ENCODE data around the gene ITPRIPL1. TPM values are rescaled to one million over a fixed set of nuclear protein-coding genes. Genes with fewer than 3 reads are reported as not detected.
A peak's percentile ranks its signal among the peaks of the same experiment; 100 is the strongest.
"Not testable (repeated sequence)": the region's sequence is repeated elsewhere in the genome, so short reads cannot be mapped to it uniquely, and the experiment has no call there.

ITPRIPL1 gene, protein sequence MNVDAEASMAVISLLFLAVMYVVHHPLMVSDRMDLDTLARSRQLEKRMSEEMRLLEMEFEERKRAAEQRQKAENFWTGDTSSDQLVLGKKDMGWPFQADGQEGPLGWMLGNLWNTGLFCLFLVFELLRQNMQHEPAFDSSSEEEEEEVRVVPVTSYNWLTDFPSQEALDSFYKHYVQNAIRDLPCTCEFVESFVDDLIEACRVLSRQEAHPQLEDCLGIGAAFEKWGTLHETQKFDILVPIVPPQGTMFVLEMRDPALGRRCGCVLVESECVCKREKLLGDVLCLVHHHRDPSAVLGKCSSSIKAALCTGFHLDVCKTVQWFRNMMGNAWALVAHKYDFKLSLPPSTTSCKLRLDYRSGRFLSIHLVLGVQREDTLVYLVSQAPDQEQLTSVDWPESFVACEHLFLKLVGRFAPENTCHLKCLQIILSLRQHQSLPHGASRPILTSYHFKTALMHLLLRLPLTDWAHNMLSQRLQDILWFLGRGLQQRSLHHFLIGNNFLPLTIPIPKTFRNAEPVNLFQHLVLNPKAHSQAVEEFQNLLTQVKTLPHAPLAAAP
- total RNA-seq, result 0.83 TPM
- long read RNA-seq, full-length matches to known transcripts, result 1 of 2 reads
- long read RNA-seq, partial matches to known transcripts, result 0 of 2 reads
- long read RNA-seq, other reads (novel, unspliced or antisense), result 1 of 2 reads

DNA sequence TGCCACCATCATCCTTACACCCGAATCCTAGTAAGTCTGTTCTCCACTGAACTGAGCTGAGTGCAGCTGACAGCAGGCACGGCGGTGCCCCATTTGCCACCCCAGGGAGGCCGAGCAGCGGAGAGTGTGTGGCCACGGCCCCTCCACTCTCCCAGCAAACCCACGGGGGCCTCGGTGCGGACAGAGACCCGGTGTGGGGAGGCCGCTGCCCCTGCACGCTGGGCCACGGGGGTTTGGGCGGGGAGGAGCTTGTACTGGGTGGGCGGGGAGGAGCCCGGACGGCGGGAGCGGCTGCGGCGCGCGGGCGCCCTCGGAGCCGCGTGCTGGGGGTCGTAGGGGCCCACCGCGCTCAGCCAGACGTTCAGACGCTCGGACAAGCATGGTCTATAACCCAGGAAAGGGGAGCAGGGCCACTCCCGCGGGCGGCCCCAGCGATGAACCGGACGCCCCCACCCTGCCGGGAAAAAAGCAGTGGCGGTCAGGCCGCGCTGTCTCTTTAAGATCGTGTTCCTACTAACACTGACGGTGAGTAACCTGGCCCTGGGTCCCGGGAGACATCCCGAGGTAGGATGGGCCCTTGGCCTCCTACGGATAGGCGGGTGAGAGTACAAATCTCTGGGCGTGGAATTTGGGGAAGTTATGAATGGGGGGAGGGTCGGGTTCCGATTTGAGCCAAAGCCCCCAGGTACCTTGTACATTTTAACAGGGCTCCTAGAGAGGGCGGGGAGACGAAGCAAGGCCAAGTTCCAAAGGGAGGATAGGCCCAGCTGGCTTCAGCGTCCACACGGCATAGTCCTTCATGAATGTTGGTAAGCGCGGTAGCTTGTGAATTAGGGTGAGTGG is at the start of gene ITPRIPL1:
TSS of gene ITPRIPL1 (plus strand) at position 277 of the 843 bp plus-strand sequence. CDS start at position 800, 523 bp downstream.
- no peak for DNase-seq (ENCODE audit: low spot score)
- intact Hi-C loops (cut with DNase I), result no loop called here

DNA sequence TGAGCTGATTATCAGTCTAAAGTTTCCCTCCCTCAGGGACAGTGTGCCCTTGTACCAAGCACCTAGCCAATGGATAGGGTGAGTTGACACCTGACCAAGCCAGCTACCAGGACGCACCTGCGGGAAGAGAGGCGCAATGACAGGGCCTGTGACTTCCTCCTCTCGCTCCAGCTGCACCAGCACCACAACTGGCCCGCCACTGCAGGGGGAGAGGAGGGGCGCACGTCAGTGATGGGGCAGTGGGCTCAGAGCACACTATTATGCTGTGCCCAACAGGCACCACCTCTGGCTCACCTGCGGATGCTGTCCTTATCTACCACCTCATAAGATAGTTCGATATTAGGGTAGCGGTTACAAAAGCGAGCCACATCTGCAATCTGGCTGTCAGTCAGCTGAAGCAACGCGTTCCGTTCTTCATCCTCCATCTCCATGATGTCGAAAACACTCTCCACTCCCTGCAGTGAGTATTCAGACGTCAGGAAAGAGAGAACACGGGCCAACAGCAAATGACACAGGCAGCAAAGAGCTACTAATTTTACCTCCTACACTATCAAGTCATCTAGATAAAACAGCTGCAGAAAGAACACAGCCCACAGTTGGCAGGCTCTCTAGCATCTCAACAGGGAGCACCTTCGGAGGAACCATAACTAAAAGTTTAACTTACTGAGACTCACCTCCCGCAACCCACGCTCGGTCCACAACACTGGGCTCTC is 48.2 kb upstream of the ITPRIPL1 start:
- DNase-seq (ENCODE audit: low spot score), result no peak
- intact Hi-C loops (cut with DNase I), result no loop called here

GRCh38 chr2:96287273-96287856 is 37.8 kb upstream of the ITPRIPL1 start:
- DNase-seq (ENCODE audit: low spot score), result no peak
- intact Hi-C loops (cut with DNase I), result no loop called here

DNA sequence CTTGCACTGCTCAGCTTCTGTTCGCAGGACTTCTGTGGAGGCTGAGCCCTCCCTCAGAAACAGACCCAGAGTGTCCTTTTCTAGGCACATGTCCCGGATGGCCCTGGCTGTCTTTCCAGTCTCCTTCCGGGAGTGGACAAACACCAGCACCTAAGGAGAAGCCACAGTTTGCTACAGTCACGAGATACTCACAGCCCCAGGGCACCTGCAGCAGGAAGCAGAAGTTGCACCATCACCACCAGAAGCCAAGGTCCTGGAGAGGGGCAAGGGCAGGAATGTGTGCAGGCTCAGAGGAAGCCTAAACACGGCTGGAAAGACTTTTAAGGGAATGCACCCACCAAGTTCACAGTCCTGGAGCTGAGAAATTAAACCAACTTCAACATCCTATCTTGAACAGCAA is 33.4 kb upstream of the ITPRIPL1 start:
- intact Hi-C loops (cut with DNase I), result no loop called here

DNA sequence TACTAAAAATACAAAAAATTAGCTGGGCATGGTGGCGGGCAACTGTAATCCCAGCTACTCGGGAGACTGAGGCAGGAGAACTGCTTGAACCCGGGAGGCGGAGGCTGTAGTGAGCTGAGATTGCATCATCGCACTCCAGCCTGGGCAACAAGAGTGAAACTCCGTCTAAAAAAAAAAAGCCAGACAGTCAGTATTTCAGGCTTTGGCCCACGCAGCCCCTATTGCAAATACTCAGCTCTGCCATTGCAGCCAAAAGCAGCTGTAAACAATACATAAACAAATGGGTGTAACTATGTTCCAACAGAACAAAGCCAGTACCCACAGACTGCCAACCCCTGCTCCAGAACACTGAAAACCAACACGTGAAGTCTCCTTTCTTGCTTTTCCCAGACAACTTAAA is 30.8 kb upstream of the ITPRIPL1 start:
- DNase-seq (ENCODE audit: low spot score); intact Hi-C loops (cut with DNase I): not testable (repeated sequence)

More for the DNA sequence above, 33.4 kb upstream of the ITPRIPL1 start:
- DNase-seq (ENCODE audit: low spot score), result no peak

DNA sequence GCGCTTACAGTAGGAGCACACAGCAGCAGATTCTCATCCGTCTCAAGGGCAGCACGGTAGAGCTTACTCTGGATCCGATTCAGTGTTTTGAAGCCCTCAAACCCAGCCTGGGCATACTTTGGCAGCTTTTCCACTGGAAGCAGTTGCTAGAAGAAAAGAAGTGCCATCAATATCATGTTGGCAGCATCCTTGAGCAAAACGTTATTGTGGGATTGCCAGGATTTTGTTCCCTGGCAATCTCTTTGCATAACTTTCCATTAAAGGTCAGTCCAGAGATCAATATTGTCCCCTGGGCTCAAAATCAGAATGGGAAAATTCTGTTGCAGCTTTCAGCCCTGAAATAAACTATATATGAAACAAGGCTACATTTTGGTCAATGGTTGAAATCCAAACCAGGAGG is 28.2 kb upstream of the ITPRIPL1 start:
- no peak for DNase-seq (ENCODE audit: low spot score)
- intact Hi-C loops (cut with DNase I), result no loop called here

DNA sequence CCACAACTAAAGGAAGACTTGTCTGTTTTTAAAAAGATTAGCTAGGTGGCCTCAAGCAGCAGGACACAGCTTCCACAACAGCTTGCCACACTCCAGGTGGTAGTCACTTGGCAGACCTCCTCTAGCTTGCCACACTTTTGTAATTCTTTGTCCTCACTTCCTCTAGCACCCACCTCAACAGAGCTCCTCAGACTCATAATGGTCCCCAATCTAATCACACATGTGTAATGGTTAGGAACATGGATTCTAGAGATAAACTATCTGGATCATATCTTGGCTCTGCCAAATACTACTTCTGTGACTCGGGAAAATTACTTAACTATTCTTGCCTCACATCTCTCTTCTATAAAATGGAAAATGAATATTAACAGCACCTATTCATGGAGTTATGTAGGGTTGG is 23.3 kb upstream of the ITPRIPL1 start:
- intact Hi-C loops (cut with DNase I), result loop anchor here (10.0 kb wide), 1 partner anchor 103 kb away; no protein-coding TSS in a partner anchor
- no peak for DNase-seq (ENCODE audit: low spot score)

GRCh38 chr2:96304606-96305005 is 20.5 kb upstream of the ITPRIPL1 start:
- intact Hi-C loops (cut with DNase I), result loop anchor here (2.0 to 10.0 kb wide), 3 partner anchors 38 to 203 kb away; partner anchors contain the start of genes CIAO1 and NEURL3
- no peak for DNase-seq (ENCODE audit: low spot score)

DNA sequence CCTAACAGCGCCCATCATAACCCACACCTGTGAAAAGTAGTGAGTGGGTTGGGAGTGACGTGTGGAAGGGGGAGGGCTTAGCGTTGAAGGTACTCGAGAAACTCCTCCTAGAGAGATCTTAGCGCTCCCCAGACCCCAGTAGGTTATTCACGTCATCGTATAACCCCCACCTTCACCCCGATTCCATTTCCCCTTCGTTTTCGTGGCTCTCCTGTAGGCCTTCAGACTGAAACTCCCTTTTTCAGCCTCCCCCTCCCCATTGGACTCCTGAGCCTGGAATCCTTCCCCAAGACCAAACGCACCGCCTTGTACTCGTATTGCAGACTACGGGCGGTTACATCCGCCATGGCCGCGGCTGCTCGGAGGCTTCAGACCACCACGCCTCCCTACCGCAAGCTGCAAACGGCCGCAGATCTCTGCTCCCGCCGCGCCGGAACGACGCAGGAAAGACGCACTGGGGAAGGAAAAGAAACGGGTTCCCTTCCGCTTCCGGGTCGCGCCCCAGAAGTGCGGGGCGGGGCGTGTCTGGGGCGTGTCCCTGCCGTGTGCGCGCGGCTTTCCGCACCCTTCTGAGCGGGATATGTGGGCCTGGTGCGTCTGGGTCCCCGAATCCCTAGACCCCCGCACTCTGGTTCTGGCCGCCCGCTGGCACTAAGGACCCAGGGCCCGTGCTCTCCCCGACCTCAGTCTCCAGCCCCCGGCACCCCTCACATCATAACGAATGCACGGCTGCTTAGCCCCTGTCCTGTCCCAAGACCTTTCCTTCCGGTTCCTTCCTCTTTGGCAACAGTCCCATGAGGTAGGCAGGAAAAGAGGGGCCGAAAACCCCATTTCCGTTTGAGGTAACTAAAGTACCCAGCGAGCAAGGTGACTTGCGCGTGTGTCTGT is 19.8 kb upstream of the ITPRIPL1 start, which contains the start of gene SNRNP200:
TSS of gene SNRNP200 (minus strand) at position 456 of the 888 bp plus-strand sequence. CDS start at position 347, 109 bp downstream.
- DNase-seq (ENCODE audit: low spot score), result peak; percentile 95
- intact Hi-C loops (cut with DNase I), result loop anchor here (2.0 to 10.0 kb wide), 3 partner anchors 39 to 202 kb away; partner anchors contain the start of genes CIAO1 and NEURL3

- intact Hi-C loops (cut with DNase I), result loop anchor here (2.0 to 10.0 kb wide), 4 partner anchors 29 to 201 kb away; partner anchors contain the start of genes CIAO1, NCAPH and NEURL3
- no peak for DNase-seq (ENCODE audit: low spot score)
Observed at GRCh38 chr2:96305979-96306308, 19.2 kb upstream of the ITPRIPL1 start.

- intact Hi-C loops (cut with DNase I), result loop anchor here (2.0 to 10.0 kb wide), 3 partner anchors 28 to 201 kb away; partner anchors contain the start of genes NCAPH and NEURL3
- DNase-seq (ENCODE audit: low spot score), result no peak
Observed at GRCh38 chr2:96306370-96306769, 18.7 kb upstream of the ITPRIPL1 start.

DNA sequence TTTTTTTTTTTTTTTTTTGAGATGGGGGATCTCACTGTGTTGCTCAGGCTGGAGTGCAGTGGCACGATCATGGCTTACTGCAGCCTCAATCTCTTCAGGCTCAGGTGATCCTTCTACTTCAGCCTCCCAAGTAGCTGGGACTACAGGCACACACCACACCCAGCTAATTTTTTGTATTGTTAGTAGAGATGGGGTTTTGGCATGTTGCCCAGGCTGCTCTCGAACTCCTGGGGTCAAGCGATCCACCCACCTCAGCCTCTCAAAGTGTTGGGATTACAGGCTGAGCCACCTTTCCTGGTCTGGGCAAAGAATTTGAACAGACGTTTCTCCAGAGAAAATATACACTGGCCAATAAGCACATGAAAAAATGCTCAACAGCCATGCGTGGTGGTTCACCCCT is 16.9 kb upstream of the ITPRIPL1 start:
- DNase-seq (ENCODE audit: low spot score), result no peak
- intact Hi-C loops (cut with DNase I), result loop anchor here (5.0 to 10.0 kb wide), 2 partner anchors 97 to 199 kb away; partner anchors contain the start of gene NEURL3

DNA sequence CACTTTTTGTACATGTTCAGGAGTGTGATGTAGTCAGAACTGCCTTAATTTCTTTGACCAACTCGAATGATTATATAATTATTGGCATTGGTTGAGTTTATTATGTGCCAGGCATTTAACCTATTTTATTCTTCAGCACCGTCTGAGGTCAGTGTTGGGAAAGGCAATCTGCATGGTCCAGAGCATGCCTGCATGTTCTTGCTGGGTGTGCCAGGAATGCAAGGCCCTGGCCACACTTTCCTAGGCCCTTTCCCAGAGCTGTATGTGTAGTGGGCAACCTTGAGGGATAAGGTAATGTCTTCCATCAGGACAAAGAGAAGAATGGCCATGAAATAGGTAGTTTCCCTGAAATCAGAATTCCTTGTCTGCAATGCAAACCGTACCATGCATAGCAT is 10.1 kb upstream of the ITPRIPL1 start:
- no peak for DNase-seq (ENCODE audit: low spot score)
- intact Hi-C loops (cut with DNase I), result no loop called here

- DNase-seq (ENCODE audit: low spot score), result no peak
- intact Hi-C loops (cut with DNase I), result no loop called here
Observed at GRCh38 chr2:96315400-96316071, 9.6 kb upstream of the ITPRIPL1 start.

- intact Hi-C loops (cut with DNase I), result no loop called here
- DNase-seq (ENCODE audit: low spot score), result no peak
Observed at GRCh38 chr2:96316999-96317398, 8.1 kb upstream of the ITPRIPL1 start.

- no peak for DNase-seq (ENCODE audit: low spot score)
- intact Hi-C loops (cut with DNase I), result no loop called here
Observed at GRCh38 chr2:96317584-96317997, 7.5 kb upstream of the ITPRIPL1 start.

GRCh38 chr2:96318723-96319122 is 6.4 kb upstream of the ITPRIPL1 start:
- DNase-seq (ENCODE audit: low spot score), result no peak
- intact Hi-C loops (cut with DNase I), result no loop called here

All from cardiac septum (tissue), 1 donor.